ENCODE data around the gene ARHGEF19. TPM values are rescaled to one million over a fixed set of nuclear protein-coding genes. Genes with fewer than 3 reads are reported as not detected.

Gene ARHGEF19
- total and polyA plus RNA-seq, 11 donors, result 0.97 to 3.8 (median 2.3) TPM

DNA sequence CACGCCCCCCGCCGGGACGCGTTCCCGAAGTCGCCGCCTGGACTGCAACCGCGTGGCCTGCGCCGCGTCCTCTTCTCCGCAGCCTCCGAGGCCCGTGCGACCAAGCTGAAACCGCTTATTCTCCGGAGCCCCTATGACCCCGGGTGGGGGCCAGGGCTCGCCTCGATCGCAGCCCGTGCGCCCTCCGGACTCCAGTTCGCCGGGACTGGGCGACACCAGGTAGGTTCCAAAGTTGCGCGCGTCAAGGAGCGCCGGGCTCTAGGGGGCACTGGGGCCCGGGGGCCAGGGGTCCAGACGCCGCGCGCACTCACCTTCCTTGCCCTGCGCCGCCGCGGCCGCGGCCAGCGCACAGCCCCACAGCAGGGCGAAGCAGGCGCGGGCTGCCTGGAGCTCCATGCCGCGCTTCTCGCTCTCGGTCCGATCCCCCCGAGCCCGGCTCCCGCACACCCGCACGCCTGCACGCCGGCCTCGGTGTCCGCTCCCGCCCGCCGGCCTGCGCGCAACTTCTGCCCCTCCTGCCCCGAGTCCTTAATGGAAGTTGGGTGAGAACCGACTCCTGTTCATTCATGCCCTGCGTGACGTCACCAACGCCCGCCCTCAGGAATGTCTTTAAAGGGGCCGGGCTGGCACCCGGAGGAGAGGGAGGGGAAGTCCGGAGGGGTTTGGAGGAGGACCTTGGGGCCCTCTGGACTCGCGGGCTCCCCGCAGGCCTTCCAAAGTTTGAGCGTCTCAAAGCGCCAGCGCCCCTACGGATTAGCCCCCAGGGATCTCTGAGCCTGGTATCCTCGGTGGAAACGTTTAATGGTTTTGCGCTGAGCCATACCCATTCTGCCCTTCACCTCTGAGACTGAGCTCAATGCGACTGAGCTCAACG is 56.7 kb downstream of the ARHGEF19 start, which contains the start of gene EPHA2:
Gene EPHA2 (minus strand): TSS at position 533 of the 874 bp plus-strand sequence. CDS start 137 bp downstream, at position 396.
- 1 to 3% (median 2%) methylated on average over 22 to 89 of the region's 89 CpGs for WGBS, 4 donors
- intact Hi-C loops (cut with DNase I), result loop anchor here in 6 of 10 donors (2.0 kb wide), 5 partner anchors 23 to 73 kb away; no protein-coding TSS in a partner anchor

DNA sequence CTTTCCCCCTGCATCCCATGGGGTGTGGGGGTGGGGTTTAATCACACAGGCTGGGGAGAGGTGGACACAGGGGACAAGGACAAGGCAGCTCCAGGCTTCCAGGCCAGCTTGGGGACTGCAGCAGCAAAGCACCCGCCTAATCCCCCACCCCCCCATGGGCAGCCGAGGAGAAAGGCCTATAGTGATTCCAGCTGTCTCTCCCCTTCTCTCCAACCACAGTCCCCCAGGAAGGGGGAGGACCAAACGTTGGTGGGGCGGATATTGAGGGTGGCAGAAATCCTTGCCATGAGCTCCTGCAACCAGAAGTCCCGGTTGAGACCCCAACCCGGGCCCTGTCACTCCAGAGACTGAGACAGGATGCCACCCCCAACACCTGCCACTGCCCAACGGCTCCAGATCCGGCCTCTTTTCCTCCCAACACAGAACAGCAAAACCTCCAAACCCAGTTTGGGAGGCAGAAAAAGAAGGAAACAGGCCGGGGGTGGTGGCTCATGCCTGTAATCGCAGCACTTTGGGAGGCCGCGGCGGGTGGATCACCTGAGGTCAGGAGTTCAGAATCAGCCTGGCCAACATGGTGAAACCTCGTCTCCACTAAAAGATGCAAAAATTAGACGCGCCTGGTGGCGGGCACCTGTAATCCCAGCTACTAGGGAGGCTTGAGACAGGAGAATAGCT is 58.3 kb downstream of the ARHGEF19 start:
- H3K4me1 ChIP-seq, result peaks cover 9 to 73% (median 55%) of the 10 kb centered on the region in 12 donors
- intact Hi-C loops (cut with DNase I), result loop anchor here in 7 of 10 donors (1.0 to 5.0 kb wide), 6 partner anchors 25 to 72 kb away; no protein-coding TSS in a partner anchor
- H3K27me3 ChIP-seq, result peaks cover 0 to 13% (median 0%) of the 10 kb centered on the region in 9 donors
- H3K4me3 ChIP-seq, result peak overlapping the region; percentile 68 to 96 (median 88)
- ATAC-seq, result no peak
- peak overlapping the region; percentile 85 to 96 (median 92) for H3K27ac ChIP-seq
- peaks cover 0 to 17% (median 8%) of the 10 kb centered on the region in 9 donors for H3K36me3 ChIP-seq
- TF ChIP-seq POLR2A (IDR thresholded peaks at IDR 0.05), result no peak
- TF ChIP-seq, protein P1, sequence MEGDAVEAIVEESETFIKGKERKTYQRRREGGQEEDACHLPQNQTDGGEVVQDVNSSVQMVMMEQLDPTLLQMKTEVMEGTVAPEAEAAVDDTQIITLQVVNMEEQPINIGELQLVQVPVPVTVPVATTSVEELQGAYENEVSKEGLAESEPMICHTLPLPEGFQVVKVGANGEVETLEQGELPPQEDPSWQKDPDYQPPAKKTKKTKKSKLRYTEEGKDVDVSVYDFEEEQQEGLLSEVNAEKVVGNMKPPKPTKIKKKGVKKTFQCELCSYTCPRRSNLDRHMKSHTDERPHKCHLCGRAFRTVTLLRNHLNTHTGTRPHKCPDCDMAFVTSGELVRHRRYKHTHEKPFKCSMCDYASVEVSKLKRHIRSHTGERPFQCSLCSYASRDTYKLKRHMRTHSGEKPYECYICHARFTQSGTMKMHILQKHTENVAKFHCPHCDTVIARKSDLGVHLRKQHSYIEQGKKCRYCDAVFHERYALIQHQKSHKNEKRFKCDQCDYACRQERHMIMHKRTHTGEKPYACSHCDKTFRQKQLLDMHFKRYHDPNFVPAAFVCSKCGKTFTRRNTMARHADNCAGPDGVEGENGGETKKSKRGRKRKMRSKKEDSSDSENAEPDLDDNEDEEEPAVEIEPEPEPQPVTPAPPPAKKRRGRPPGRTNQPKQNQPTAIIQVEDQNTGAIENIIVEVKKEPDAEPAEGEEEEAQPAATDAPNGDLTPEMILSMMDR (IDR thresholded peaks at IDR 0.05), result no peak
- no peaks in the 10 kb centered on the region for H3K9me3 ChIP-seq
- 23 to 27% (median 24%) methylated on average over 15 to 17 of the region's 17 CpGs for WGBS, 4 donors
- DNase-seq, result peak in 1 of 5 donors; percentile 24

More for the DNA sequence above, 56.7 kb downstream of the ARHGEF19 start, which contains the start of gene EPHA2:
- H3K9me3 ChIP-seq, result no peaks in the 10 kb centered on the region
- ATAC-seq, result peak; percentile 44 to 80 (median 75)
- H3K4me1 ChIP-seq, result peaks cover 9 to 63% (median 46%) of the 10 kb centered on the region in 12 donors
- H3K36me3 ChIP-seq, result peaks cover 0 to under 1% (median 0%) of the 10 kb centered on the region in 9 donors
- H3K27ac ChIP-seq, result peak within 1 kb of the TSS; percentile 85 to 96 (median 92)
- peak; percentile 90 to 96 (median 93) for DNase-seq
- TF ChIP-seq, protein P1 (IDR thresholded peaks at IDR 0.05), result no peak
- peak; percentile 81 to 99 for TF ChIP-seq POLR2A (IDR thresholded peaks at IDR 0.05)
- H3K27me3 ChIP-seq, result peaks cover 0 to 13% (median 0%) of the 10 kb centered on the region in 9 donors
- H3K4me3 ChIP-seq, result peak within 1 kb of the TSS; percentile 68 to 96 (median 88)

DNA sequence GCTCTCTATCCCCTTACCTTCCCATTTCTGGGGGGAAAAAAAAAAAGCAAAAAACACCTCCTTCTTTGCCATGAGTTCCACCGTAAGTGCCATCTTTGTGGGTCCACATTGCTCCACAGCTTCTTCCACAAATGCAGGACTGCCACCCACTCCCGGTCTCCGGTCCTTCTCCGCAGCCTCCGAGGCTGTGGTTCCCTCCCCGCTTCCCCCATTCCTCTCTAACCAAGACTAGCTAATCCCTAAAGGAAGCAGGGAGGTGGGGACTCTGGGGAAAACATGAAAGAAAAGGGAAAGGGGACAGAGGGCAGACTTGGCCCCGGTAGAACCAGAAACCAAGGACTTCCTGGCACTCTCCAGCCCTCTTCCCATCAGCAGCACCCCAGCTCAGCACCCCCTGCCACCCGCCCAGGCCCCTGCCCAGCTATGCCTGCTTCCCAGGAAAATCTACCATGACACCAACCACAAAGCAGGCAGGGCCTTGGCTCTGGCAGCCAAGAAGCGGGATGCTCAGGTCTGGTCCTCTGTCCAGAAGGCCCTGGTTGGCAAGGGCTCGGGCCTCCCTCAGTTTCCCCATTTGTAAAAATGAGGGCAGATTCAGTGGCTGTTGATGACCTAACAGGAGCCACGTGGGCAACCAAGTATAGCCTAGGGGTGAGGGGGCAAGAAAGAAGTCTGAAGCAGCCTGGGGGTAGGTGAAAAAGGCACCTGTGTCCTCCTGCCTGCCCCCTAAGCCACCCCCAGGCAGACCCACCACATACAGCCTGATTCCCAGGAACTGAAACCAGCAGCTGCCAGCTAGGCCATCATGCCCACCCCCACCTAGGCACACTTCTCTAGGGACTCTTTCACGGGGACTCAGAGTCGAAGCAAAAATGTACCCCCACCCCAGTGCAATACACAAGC is 59.1 kb downstream of the ARHGEF19 start:
- Histone ChIP-seq H3K4me3 (peak overlapping the region; percentile 30 to 96 (median 88)), H3K36me3 (peaks cover 2 to 24% (median 16%) of the 10 kb centered on the region in 9 donors), H3K4me1 (peaks cover 9 to 76% (median 56%) of the 10 kb centered on the region in 12 donors), H3K9me3 (no peaks in the 10 kb centered on the region), H3K27me3 (peaks cover 0 to 13% (median 0%) of the 10 kb centered on the region in 9 donors), H3K27ac (peak overlapping the region; percentile 85 to 96 (median 92))
- ATAC-seq (no peak), DNase-seq (peak in 1 of 5 donors; percentile 13)
- TF ChIP-seq, protein P1 (IDR thresholded peaks at IDR 0.05), result no peak
- no peak for TF ChIP-seq POLR2A (IDR thresholded peaks at IDR 0.05)
- 42 to 60% (median 50%) methylated on average over 13 of the region's 13 CpGs for WGBS, 4 donors
- intact Hi-C loops (cut with DNase I), result loop anchor here in 3 of 10 donors (5.0 kb wide), 2 partner anchors 34 to 71 kb away; no protein-coding TSS in a partner anchor

Data from heart left ventricle (tissue), 16 donors.